ENCODE measurements around the gene PNPO. TPM values are rescaled to one million over a fixed set of nuclear protein-coding genes. Genes with fewer than 3 reads are reported as not detected.

Gene PNPO
- total and polyA plus RNA-seq, 2 of the 4 experiments (the other 2 are of a cell fraction), result 13.9 to 34.1 TPM

GRCh38 chr17:47955497-47956461, 14.4 kb downstream of the PNPO start:
- Histone ChIP-seq H3K27me3 (ENCODE audit: control insufficient read depth, insufficient read depth, low read length) (peaks cover 8% of the 10 kb centered on the region), H4K20me1 (ENCODE audit: insufficient read depth, low read length) (no peaks in the 10 kb centered on the region), H3K9me1 (ENCODE audit: insufficient read depth, low read length) (no peaks in the 10 kb centered on the region), H4K5ac (ENCODE audit: low read depth, low read length) (no peak overlapping the region), H3K9ac (ENCODE audit: low read depth, low read length) (no peak overlapping the region), H3K18ac (ENCODE audit: low read depth, low read length) (no peak overlapping the region), H3K4me3 (ENCODE audit: insufficient read depth, low read depth, low read length) (no peak overlapping the region), H2AK9ac (replicated peaks; ENCODE audit: low read depth, low read length, poor library complexity) (no peak overlapping the region), H2BK15ac (ENCODE audit: low read depth, low read length) (no peak overlapping the region), H3K9me3 (ENCODE audit: control insufficient read depth, insufficient read depth, low read length) (no peaks in the 10 kb centered on the region), H3K4me2 (ENCODE audit: low read depth, low read length) (no peak overlapping the region), H3K23ac (ENCODE audit: low read depth, low read length) (no peak overlapping the region), H2AFZ (replicated peaks; ENCODE audit: low read length, poor library complexity) (no peak overlapping the region), H3K36me3 (ENCODE audit: control insufficient read depth, insufficient read depth, low read length) (no peaks in the 10 kb centered on the region), H2AK5ac (ENCODE audit: low read depth, low read length) (no peak overlapping the region), H4K8ac (ENCODE audit: low read depth in 2 of 2, low read length in 2 of 2) (no peak overlapping the region), H2BK20ac (ENCODE audit: low read depth, low read length) (no peak overlapping the region), H3K79me1 (ENCODE audit: low read depth in 1 of 2, low read length in 2 of 2) (no peaks in the 10 kb centered on the region), H4K91ac (ENCODE audit: insufficient read depth, low read depth, low read length) (no peak overlapping the region), H2BK120ac (ENCODE audit: low read depth, low read length) (no peak overlapping the region), H3K27ac (ENCODE audit: insufficient read depth, low read length) (no peak overlapping the region), H3K14ac (replicated peaks; ENCODE audit: low read depth, low read length) (no peak overlapping the region), H3K4ac (ENCODE audit: low read depth, low read length) (no peak overlapping the region), H3K4me1 (ENCODE audit: control insufficient read depth, insufficient read depth, low read length) (peaks cover 5% of the 10 kb centered on the region; the same call in 1 of the 2 replicates), H2BK5ac (ENCODE audit: low read depth, low read length, poor library complexity, severe bottlenecking) (no peak overlapping the region), H3K56ac (ENCODE audit: extremely low read depth, insufficient read depth, low read length) (no peak overlapping the region)
- DNase-seq (no peak), ATAC-seq (ENCODE audit: low read depth) (no peak)
- POLR2A ChIA-PET (ENCODE audit: unreplicated experiment), result no interaction called here
- in situ Hi-C loops (cut with MboI; ENCODE audit: low sequenced_read_pairs) (no loop called here), dilution Hi-C loops (cut with HindIII; ENCODE audit: low sequenced_read_pairs, unreplicated experiment) (no loop called here), intact Hi-C loops (cut with micrococcal nuclease) (no loop called here)
- 96% methylated on average over 4 of the region's 7 CpGs; no CpG with 5 or more reads in 1 of the 2 experiments for WGBS, 2 experiments (ENCODE audit: extremely low coverage in 2 of 2, insufficient read length in 1 of 2)
- no TSS peak for BruUV-seq (replicated peaks)
- no peak for TF ChIP-seq RFX5 (IDR thresholded peaks at IDR 0.05; ENCODE audit: low read depth, low read length)
- TF ChIP-seq POLR2A (IDR thresholded peaks at IDR 0.05; ENCODE audit: low read depth, low read length), result no peak
- TF ChIP-seq BHLHE40 (IDR thresholded peaks at IDR 0.05; ENCODE audit: low read depth, low read length), result no peak
- no peak for TF ChIP-seq NFE2L2 (IDR thresholded peaks at IDR 0.05; ENCODE audit: low read depth, low read length)
- no peak for TF ChIP-seq RAD21 (IDR thresholded peaks at IDR 0.05; ENCODE audit: low read length)
- TF ChIP-seq FOS (IDR thresholded peaks at IDR 0.05; ENCODE audit: low read depth, low read length), result no peak
- TF ChIP-seq CEBPB (IDR thresholded peaks at IDR 0.05; ENCODE audit: low read depth, low read length), result no peak
- CTCF ChIA-PET, result interaction anchor here (0.7 to 1.8 kb wide), 3 partner anchors 9 to 20 kb away, joined by 3 to 8 read pairs (median 4); no protein-coding TSS in a partner anchor
